HG03280 (cell line): ENCODE data around the gene TRIM64C.
"Not testable (repeated sequence)": the region's sequence is repeated elsewhere in the genome, so short reads cannot be mapped to it uniquely, and the experiment has no call there.

Source experiments
- ATAC-seq: cut with Tn5 transposase; IDR thresholded peaks from one replicate; pipeline ENCODE4 v1.9.1; 2021; ENCODE audit warnings: mild to moderate bottlenecking, moderate library complexity; ENCODE audit not compliant: unreplicated experiment

The TRIM64C gene, protein sequence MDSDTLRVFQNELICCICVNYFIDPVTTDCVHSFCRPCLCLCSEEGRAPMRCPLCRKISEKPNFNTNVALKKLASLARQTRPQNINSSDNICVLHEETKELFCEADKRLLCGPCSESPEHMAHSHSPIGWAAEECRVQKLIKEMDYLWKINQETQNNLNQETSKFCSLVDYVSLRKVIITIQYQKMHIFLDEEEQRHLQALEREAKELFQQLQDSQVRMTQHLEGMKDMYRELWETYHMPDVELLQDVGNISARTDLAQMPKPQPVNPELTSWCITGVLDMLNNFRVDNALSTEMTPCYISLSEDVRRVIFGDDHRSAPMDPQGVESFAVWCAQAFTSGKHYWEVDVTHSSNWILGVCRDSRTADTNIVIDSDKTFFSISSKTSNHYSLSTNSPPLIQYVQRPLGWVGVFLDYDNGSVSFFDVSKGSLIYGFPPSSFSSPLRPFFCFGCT

DNA sequence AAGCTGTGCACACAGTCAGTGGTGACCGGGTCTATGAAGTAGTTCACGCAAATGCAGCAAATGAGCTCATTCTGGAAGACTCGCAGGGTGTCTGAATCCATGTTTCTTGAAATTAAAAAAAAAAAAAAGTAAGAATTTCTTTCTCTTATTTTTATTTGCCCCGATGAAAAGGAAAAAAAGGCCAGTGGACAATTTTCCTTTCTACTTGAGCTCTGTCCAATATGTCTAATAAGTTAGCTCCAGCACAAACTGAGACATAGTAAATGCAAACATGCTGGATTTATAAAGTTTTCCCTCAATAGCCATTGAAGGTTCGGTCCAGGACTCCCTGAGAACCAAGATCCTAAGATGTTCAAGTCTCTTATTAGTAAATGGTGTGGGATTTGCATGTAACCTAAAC is at the start of gene TRIM64C:
Gene TRIM64C, minus strand, starts transcription at position 101 of the 400 bp plus-strand sequence. Its CDS starts 0 bp downstream, at position 101.
- not testable (repeated sequence) for ATAC-seq

DNA sequence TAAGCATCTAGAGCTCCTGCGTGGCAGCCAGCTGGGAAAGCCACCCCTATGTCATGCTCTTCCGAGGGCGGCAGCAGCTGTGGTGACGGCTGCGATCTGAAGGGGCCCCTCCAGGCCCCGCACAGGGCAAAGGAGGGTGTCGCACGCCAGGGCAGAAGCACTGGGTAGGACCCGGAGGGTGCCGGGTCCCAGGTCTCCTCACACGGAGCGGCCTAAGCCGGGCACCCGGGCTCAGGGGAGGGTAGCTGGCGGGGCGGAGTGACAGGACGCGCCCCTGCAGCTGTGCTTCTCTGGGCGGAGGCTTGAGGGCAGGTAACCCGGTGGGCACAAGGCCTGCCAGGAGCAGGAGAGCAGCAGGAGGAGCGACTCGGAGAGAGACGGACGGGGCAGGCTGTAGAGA is 43.4 kb upstream of the TRIM64C start:
- not testable (repeated sequence) for ATAC-seq

DNA sequence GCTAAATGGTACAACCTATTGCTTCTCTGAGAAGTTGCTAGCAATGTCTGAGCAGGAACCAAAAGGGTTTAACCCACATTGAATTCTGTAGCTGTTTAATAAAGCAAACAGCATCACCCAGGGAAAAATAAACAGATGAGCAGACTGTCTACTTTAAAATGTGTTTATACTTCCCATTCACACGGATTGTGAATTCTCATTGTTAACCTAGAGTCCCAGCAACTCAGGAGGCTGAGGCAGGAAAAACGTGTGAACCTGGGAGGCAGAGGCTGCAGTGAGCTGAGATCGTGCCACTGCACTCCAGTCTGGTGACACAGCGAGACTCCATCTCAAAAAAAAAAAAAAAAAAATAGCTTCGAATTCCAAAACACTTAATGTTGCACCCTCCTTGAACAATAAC is 11.0 kb upstream of the TRIM64C start:
- not testable (repeated sequence) for ATAC-seq

DNA sequence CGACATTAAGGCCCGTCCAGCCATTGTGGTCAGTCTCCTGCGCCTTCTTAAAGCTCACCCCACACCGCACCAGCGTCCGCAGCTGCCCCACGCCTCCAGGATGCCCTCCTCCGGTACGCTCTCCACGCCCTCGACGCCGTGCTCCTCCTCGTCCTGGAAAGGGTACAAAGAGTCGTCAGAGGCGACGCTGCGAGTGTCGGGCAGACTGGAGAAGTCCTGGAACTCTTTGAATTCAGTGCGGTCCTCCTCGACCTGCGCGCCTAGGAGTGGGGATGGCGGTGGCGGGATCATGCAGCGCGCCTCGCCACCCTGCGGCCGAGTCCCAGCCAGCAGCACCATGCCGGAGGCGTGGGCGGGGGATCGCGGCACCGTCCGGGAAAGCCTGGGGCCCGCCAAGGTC is 9.1 kb downstream of the TRIM64C start:
- not testable (repeated sequence) for ATAC-seq

DNA sequence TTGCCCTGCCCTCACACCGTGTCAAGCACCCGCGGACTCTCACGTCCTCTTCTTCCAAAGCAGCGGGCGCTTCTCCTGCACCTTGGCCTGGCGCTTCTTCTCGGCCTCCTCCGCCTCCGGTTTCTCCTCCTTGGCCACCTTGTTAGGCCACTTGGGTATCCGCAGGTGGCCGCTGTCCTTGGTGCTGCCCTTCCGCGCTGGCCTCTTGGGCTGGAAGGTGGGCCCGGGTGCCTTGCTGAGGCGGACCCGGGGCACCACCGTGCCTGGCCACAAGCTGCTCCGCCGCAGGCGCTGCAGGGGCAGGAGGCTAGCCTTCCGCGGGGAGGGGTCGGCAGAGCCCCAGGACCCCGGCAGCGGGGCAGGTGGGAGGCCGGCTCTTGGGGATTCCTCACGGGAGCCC is 10.7 kb downstream of the TRIM64C start:
- not testable (repeated sequence) for ATAC-seq

DNA sequence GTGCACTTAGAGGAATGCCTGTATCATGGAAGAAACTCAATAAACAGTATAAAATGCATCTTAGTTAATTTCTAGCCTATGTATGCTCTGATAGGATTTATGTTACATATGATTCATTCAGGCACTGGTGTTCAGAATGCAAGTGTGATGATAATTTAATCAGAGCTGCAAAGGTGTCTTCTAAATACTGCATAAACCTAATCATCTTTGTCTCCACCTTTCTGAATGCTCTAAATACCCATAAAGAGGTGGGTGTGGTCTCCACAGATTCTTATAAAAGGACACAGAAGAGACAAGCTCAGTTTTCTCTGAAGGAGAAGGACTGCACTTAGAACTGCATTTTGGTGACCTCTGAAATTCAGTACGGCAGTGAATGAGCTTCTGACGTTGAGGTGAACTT is 30.4 kb downstream of the TRIM64C start, which contains the start of gene TRIM49B:
Gene TRIM49B, plus strand, starts transcription at position 301 of the 400 bp plus-strand sequence. CDS start 2,777 bp downstream, outside the sequence.
- not testable (repeated sequence) for ATAC-seq
